HFFc6 (cell line): ENCODE data around the gene PRKCE. TPM values are rescaled to one million over a fixed set of nuclear protein-coding genes. Genes with fewer than 3 reads are reported as not detected.
A peak's percentile ranks its signal among the peaks of the same experiment; 100 is the strongest.

Experiments used
- DNase-seq: peaks from one replicate; pipeline ENCODE4 v3.0.0-alpha.2; 2018
- H3K27ac Mint-ChIP-seq: 2 replicates; pipeline ENCODE4 v1.8.0; 2020; ENCODE audit warnings: mild to moderate bottlenecking, mixed read lengths
- H3K27me3 Mint-ChIP-seq: 2 replicates; pipeline ENCODE4 v1.8.0; 2021; ENCODE audit warnings: mild to moderate bottlenecking, moderate library complexity, mixed read lengths; ENCODE audit not compliant: insufficient read depth
- H3K36me3 Mint-ChIP-seq: 2 replicates; pipeline ENCODE4 v1.8.0; 2021; ENCODE audit warnings: low read depth, mixed read lengths
- H3K4me1 Mint-ChIP-seq: 2 replicates; pipeline ENCODE4 v1.8.0; 2020; ENCODE audit warnings: low read depth, mixed read lengths
- H3K4me3 Mint-ChIP-seq: 2 replicates; pipeline ENCODE4 v1.8.0; 2020; ENCODE audit warnings: mild to moderate bottlenecking, moderate library complexity, mixed read lengths
- H3K9me3 Mint-ChIP-seq: 2 replicates; pipeline ENCODE4 v1.8.0; 2020; ENCODE audit warnings: mild to moderate bottlenecking, mixed read lengths
- CTCF ChIP-seq: fragments of 200-600 bp; sonication (generic); IDR thresholded peaks from 2 replicates; pipeline ENCODE4 v1.5.0; 2021; ENCODE audit warnings: antibody characterized with exemption, mild to moderate bottlenecking
- total RNA-seq, 6 experiments: library from RNA; stranded (reverse); fragmentation: NEBNext Ultra II Directional; extraction: Animal tissue kit (Norgen Biotek cat#: 25700); gene quantifications; 2 replicates in 1 of 6; 3 replicates in 5 of 6; pipeline ENCODE4 v1.2.3, GENCODE V29; 2021

Gene PRKCE
- total RNA-seq, 6 experiments from 2014 or later = 10.8 to 13.7 (median 12.0) TPM

GRCh38 chr2:46087492-46087891 is 436.0 kb downstream of the PRKCE start:
- no peak overlapping the region for H3K27ac Mint-ChIP-seq
- peaks cover 24% of the 10 kb centered on the region for H3K4me1 Mint-ChIP-seq
- H3K27me3 Mint-ChIP-seq = peaks cover 2% of the 10 kb centered on the region
- H3K36me3 Mint-ChIP-seq = peaks cover 50% of the 10 kb centered on the region
- TF ChIP-seq CTCF = no peak
- H3K4me3 Mint-ChIP-seq = no peak overlapping the region
- no peaks in the 10 kb centered on the region for H3K9me3 Mint-ChIP-seq
- no peak for DNase-seq

GRCh38 chr2:46091004-46091403 is 439.5 kb downstream of the PRKCE start:
- Mint-ChIP-seq H3K36me3 (peaks cover 66% of the 10 kb centered on the region), H3K4me1 (peaks cover 23% of the 10 kb centered on the region), H3K27me3 (peaks cover 1% of the 10 kb centered on the region; the same call in 1 of the 2 replicates), H3K9me3 (peaks cover 18% of the 10 kb centered on the region), H3K4me3 (no peak overlapping the region), H3K27ac (no peak overlapping the region)
- DNase-seq = no peak
- peak; percentile 37; the same call in 1 of the 2 replicates for TF ChIP-seq CTCF

- H3K9me3 Mint-ChIP-seq = peaks cover 18% of the 10 kb centered on the region
- peaks cover 68% of the 10 kb centered on the region for H3K36me3 Mint-ChIP-seq
- no peak for DNase-seq
- H3K4me3 Mint-ChIP-seq = no peak overlapping the region
- H3K27me3 Mint-ChIP-seq = peaks cover 1% of the 10 kb centered on the region; the same call in 1 of the 2 replicates
- H3K4me1 Mint-ChIP-seq = peaks cover 34% of the 10 kb centered on the region
- no peak overlapping the region for H3K27ac Mint-ChIP-seq
- TF ChIP-seq CTCF = no peak
Observed at GRCh38 chr2:46091961-46092667, 440.6 kb downstream of the PRKCE start.

GRCh38 chr2:46094689-46095088 is 443.2 kb downstream of the PRKCE start:
- Mint-ChIP-seq H3K27me3 (no peaks in the 10 kb centered on the region; the same call in 1 of the 2 replicates), H3K4me3 (no peak overlapping the region), H3K27ac (no peak overlapping the region), H3K4me1 (peaks cover 60% of the 10 kb centered on the region), H3K36me3 (peaks cover 44% of the 10 kb centered on the region), H3K9me3 (peaks cover 18% of the 10 kb centered on the region)
- no peak for TF ChIP-seq CTCF
- no peak for DNase-seq

- peaks cover 18% of the 10 kb centered on the region for H3K9me3 Mint-ChIP-seq
- H3K27me3 Mint-ChIP-seq = no peaks in the 10 kb centered on the region; the same call in 1 of the 2 replicates
- peak; percentile 66 for DNase-seq
- H3K4me3 Mint-ChIP-seq = no peak overlapping the region
- peaks cover 66% of the 10 kb centered on the region for H3K4me1 Mint-ChIP-seq
- H3K27ac Mint-ChIP-seq = peak overlapping the region; percentile 79
- peaks cover 49% of the 10 kb centered on the region for H3K36me3 Mint-ChIP-seq
- no peak for TF ChIP-seq CTCF
Observed at GRCh38 chr2:46095830-46096229, 444.4 kb downstream of the PRKCE start.
